ENCODE measurements around the gene PPM1N.

PPM1N gene

DNA sequence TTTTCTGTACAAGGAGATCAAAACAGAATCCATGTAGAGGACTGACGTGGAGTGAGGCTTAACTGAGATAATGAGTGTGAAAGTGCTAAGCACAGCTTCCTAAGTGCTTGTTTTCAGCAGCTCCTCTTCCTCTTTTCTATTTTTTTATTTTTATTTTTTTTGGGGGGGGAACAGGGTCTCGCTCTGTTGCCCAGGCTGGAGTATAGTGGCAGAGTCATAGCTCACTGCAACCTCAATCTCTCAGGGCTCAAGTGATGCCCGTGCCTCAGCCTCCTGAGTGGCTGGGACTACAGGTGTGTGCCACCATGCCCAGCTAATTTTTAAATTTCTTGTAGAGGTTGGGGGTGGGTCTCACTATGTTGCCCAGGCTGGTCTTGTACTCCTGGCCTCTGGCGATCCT lies 36.1 kb upstream of the PPM1N start:
- ATAC-seq: no peak
- TF ChIP-seq, protein P1, sequence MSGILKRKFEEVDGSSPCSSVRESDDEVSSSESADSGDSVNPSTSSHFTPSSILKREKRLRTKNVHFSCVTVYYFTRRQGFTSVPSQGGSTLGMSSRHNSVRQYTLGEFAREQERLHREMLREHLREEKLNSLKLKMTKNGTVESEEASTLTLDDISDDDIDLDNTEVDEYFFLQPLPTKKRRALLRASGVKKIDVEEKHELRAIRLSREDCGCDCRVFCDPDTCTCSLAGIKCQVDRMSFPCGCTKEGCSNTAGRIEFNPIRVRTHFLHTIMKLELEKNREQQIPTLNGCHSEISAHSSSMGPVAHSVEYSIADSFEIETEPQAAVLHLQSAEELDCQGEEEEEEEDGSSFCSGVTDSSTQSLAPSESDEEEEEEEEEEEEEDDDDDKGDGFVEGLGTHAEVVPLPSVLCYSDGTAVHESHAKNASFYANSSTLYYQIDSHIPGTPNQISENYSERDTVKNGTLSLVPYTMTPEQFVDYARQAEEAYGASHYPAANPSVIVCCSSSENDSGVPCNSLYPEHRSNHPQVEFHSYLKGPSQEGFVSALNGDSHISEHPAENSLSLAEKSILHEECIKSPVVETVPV (CRISPR knock-in tag; IDR thresholded peaks at IDR 0.05): no peak
- TF ChIP-seq CSDC2 (CRISPR knock-in tag; IDR thresholded peaks at IDR 0.05) (no peak), PPARA (CRISPR knock-in tag; IDR thresholded peaks at IDR 0.05; ENCODE audit: borderline replicate concordance) (no peak)

- no peak for ATAC-seq
- TF ChIP-seq TOX (CRISPR knock-in tag; IDR thresholded peaks at IDR 0.05; ENCODE audit: borderline replicate concordance) (no peak), GLIS3 (CRISPR knock-in tag; IDR thresholded peaks at IDR 0.05) (no peak), ARNTL (CRISPR knock-in tag; IDR thresholded peaks at IDR 0.05; ENCODE audit: borderline replicate concordance, low read depth) (no peak), ZNF70 (CRISPR knock-in tag; IDR thresholded peaks at IDR 0.05) (no peak), ZC3H10 (CRISPR knock-in tag; IDR thresholded peaks at IDR 0.05) (no peak), SNAI2 (CRISPR knock-in tag; IDR thresholded peaks at IDR 0.05) (no peak), ZNF565 (CRISPR knock-in tag; conservative IDR thresholded peaks at IDR 0.05; ENCODE audit: low read depth) (no peak), ZNF8 (CRISPR knock-in tag; IDR thresholded peaks at IDR 0.05) (no peak), RARB (CRISPR knock-in tag; IDR thresholded peaks at IDR 0.05) (no peak), ESRRG (CRISPR knock-in tag; IDR thresholded peaks at IDR 0.05) (no peak)
Measured at GRCh38 chr19:45463241-45463640, 35.0 kb upstream of the PPM1N start.

DNA sequence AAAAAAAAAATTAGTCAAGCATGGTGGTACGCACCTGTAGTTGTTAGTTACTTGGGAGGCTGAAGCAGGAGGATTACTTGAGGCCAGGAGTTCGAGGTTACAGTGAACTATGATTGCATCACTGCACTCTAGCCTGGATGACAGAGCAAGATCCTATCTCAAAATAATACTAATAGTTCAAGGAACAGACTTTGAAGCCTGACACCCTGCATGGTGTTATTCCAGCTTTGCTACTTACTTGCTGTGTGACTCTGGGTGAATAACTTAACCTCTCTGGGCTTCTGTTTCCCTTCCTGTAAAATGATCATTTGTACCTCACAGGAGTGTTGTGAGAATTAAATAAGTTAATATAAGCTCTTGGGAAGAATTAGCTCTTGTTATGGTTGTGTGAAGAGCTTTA lies 34.0 kb upstream of the PPM1N start:
- TF ChIP-seq, protein P2, sequence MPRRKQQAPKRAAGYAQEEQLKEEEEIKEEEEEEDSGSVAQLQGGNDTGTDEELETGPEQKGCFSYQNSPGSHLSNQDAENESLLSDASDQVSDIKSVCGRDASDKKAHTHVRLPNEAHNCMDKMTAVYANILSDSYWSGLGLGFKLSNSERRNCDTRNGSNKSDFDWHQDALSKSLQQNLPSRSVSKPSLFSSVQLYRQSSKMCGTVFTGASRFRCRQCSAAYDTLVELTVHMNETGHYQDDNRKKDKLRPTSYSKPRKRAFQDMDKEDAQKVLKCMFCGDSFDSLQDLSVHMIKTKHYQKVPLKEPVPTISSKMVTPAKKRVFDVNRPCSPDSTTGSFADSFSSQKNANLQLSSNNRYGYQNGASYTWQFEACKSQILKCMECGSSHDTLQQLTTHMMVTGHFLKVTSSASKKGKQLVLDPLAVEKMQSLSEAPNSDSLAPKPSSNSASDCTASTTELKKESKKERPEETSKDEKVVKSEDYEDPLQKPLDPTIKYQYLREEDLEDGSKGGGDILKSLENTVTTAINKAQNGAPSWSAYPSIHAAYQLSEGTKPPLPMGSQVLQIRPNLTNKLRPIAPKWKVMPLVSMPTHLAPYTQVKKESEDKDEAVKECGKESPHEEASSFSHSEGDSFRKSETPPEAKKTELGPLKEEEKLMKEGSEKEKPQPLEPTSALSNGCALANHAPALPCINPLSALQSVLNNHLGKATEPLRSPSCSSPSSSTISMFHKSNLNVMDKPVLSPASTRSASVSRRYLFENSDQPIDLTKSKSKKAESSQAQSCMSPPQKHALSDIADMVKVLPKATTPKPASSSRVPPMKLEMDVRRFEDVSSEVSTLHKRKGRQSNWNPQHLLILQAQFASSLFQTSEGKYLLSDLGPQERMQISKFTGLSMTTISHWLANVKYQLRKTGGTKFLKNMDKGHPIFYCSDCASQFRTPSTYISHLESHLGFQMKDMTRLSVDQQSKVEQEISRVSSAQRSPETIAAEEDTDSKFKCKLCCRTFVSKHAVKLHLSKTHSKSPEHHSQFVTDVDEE (CRISPR knock-in tag; IDR thresholded peaks at IDR 0.05): no peak
- no peak for TF ChIP-seq ZFP3 (CRISPR knock-in tag; IDR thresholded peaks at IDR 0.05)
- TF ChIP-seq ZNF565 (CRISPR knock-in tag; conservative IDR thresholded peaks at IDR 0.05; ENCODE audit: low read depth): no peak
- TF ChIP-seq RARB (CRISPR knock-in tag; IDR thresholded peaks at IDR 0.05): no peak
- TF ChIP-seq ZC3H10 (CRISPR knock-in tag; IDR thresholded peaks at IDR 0.05): no peak
- no peak for TF ChIP-seq TCF4 (CRISPR knock-in tag; IDR thresholded peaks at IDR 0.05; ENCODE audit: borderline replicate concordance)
- TF ChIP-seq BACH2 (CRISPR knock-in tag; IDR thresholded peaks at IDR 0.05; ENCODE audit: borderline replicate concordance): no peak
- TF ChIP-seq ZNF8 (CRISPR knock-in tag; IDR thresholded peaks at IDR 0.05): no peak
- no peak for TF ChIP-seq CSDC2 (CRISPR knock-in tag; IDR thresholded peaks at IDR 0.05)
- no peak for TF ChIP-seq ESRRG (CRISPR knock-in tag; IDR thresholded peaks at IDR 0.05)
- TF ChIP-seq ARNTL (CRISPR knock-in tag; IDR thresholded peaks at IDR 0.05; ENCODE audit: borderline replicate concordance, low read depth): no peak
- no peak for TF ChIP-seq SNAI2 (CRISPR knock-in tag; IDR thresholded peaks at IDR 0.05)
- no peak for TF ChIP-seq TOX (CRISPR knock-in tag; IDR thresholded peaks at IDR 0.05; ENCODE audit: borderline replicate concordance)
- TF ChIP-seq ZNF70 (CRISPR knock-in tag; IDR thresholded peaks at IDR 0.05): no peak
- TF ChIP-seq, protein P1 (CRISPR knock-in tag; IDR thresholded peaks at IDR 0.05): no peak
- no peak for TF ChIP-seq OSR1 (CRISPR knock-in tag; IDR thresholded peaks at IDR 0.05)
- no peak for TF ChIP-seq ISL1 (CRISPR knock-in tag; IDR thresholded peaks at IDR 0.05)
- no peak for ATAC-seq

GRCh38 chr19:45464852-45465441 lies 33.3 kb upstream of the PPM1N start:
- no peak for ATAC-seq
- TF ChIP-seq ZC3H10 (CRISPR knock-in tag; IDR thresholded peaks at IDR 0.05): no peak
- no peak for TF ChIP-seq SNAI2 (CRISPR knock-in tag; IDR thresholded peaks at IDR 0.05)
- TF ChIP-seq ESRRG (CRISPR knock-in tag; IDR thresholded peaks at IDR 0.05): no peak
- TF ChIP-seq, protein P3, sequence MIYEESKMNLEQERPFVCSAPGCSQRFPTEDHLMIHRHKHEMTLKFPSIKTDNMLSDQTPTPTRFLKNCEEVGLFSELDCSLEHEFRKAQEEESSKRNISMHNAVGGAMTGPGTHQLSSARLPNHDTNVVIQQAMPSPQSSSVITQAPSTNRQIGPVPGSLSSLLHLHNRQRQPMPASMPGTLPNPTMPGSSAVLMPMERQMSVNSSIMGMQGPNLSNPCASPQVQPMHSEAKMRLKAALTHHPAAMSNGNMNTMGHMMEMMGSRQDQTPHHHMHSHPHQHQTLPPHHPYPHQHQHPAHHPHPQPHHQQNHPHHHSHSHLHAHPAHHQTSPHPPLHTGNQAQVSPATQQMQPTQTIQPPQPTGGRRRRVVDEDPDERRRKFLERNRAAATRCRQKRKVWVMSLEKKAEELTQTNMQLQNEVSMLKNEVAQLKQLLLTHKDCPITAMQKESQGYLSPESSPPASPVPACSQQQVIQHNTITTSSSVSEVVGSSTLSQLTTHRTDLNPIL (CRISPR knock-in tag; IDR thresholded peaks at IDR 0.05; ENCODE audit: low read depth): no peak
- TF ChIP-seq POU6F1 (CRISPR knock-in tag; IDR thresholded peaks at IDR 0.05; ENCODE audit: borderline replicate concordance, low read depth): no peak
- TF ChIP-seq, protein P1 (CRISPR knock-in tag; IDR thresholded peaks at IDR 0.05): no peak
- TF ChIP-seq RARB (CRISPR knock-in tag; IDR thresholded peaks at IDR 0.05): no peak
- TF ChIP-seq OSR1 (CRISPR knock-in tag; IDR thresholded peaks at IDR 0.05): no peak
- TF ChIP-seq, protein P2 (CRISPR knock-in tag; IDR thresholded peaks at IDR 0.05): no peak
- TF ChIP-seq ZFP3 (CRISPR knock-in tag; IDR thresholded peaks at IDR 0.05): no peak
- TF ChIP-seq BACH2 (CRISPR knock-in tag; IDR thresholded peaks at IDR 0.05; ENCODE audit: borderline replicate concordance): no peak
- TF ChIP-seq ZNF70 (CRISPR knock-in tag; IDR thresholded peaks at IDR 0.05): no peak

All from SK-N-SH treated with all-trans-retinoic acid at 6 μM for 48 hours (cell line).